HL-60 (cell line): Measurements from ENCODE around the gene LPCAT1.

ENCODE experiments used
- CTCF ChIP-seq: IDR thresholded peaks from one replicate; pipeline ENCODE4 v1.5.1; 2011; ENCODE audit warnings: low read length, control low read depth, inconsistent platforms; ENCODE audit not compliant: insufficient read depth
- GABPA ChIP-seq: IDR thresholded peaks from 2 replicates; pipeline ENCODE4 v1.6.1; 2012; ENCODE audit warnings: low read depth
- POLR2AphosphoS5 ChIP-seq: IDR thresholded peaks from 2 replicates; pipeline ENCODE4 v1.6.1; 2012; ENCODE audit warnings: low read depth
- REST ChIP-seq: IDR thresholded peaks from 2 replicates; pipeline ENCODE4 v1.6.1; 2012; ENCODE audit warnings: low read depth; ENCODE audit not compliant: insufficient replicate concordance
- SPI1 ChIP-seq: IDR thresholded peaks from 2 replicates; pipeline ENCODE4 v1.6.1; 2012; ENCODE audit warnings: low read depth, mild to moderate bottlenecking, borderline replicate concordance

DNA sequence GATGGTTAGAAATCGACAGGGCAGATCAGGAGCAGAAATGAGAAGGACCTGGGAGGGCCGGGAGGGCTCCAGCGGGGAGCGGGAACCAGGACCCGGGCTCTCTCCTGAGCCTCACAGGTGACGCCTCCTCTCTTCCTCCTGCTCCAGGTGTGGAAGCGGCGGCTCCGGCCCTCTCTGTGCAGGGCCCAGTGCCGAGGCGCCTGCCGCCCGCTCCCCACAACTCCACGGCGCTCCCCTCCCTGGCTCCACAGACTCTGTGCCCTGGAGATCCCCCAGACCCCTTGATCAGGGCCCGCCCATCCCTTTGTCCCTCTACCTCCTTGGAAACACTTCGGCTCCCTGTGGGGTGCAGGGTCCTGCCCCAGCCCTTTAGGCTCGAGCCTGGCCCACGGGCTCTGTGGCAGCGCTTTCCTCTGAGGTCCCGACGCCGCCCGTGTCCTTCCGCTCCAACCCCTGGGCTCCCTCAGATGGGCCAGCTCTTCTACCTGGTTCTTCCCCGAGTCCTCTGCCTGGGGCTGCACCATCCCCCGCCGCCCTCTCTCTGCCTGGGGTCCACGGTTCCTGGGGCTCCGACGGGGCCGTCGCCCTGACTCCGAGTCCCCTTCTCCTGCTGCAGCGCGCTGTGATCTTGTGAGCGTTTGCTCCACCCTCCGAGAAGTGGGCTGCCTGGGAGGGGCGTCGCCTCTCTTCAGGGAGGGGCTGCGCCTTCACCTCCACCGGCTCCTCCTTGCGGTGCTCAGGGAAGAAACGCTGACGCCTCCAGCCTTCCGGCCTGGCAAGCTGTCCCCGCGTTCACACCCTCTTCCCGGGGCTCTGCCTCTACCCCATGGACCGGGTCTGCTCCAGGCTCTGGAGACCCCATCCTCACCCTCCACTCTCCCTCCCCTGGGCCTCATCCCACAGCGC is 56.2 kb downstream of the LPCAT1 start:
- TF ChIP-seq REST (no peak), CTCF (no peak), POLR2AphosphoS5 (no peak), GABPA (no peak), SPI1 (no peak)
